Vagina (tissue), 2 donors: Measurements from ENCODE around the gene ATP4B. TPM values are rescaled to one million over a fixed set of nuclear protein-coding genes. Genes with fewer than 3 reads are reported as not detected.

Experiments used
- DNase-seq, 2 donors: peaks; one replicate each; pipeline ENCODE4 v3.0.0-alpha.2; 2017; ENCODE audit errors: extremely low spot score in 2 of 2
- H3K27ac ChIP-seq: fragments of 200-600 bp; sonication (generic); one replicate; pipeline ENCODE4 v1.5.1; 2019
- H3K27me3 ChIP-seq: fragments of 200-600 bp; sonication (generic); one replicate; pipeline ENCODE4 v1.5.1; 2019
- H3K36me3 ChIP-seq, 2 donors: fragments of 200-600 bp; sonication (generic); one replicate each; pipeline ENCODE4 v1.5.1; 2017 to 2019
- H3K4me1 ChIP-seq: fragments of 200-600 bp; sonication (generic); one replicate; pipeline ENCODE4 v1.5.1; 2019
- H3K4me3 ChIP-seq, 2 donors: fragments of 200-600 bp; sonication (generic); 1 replicate in 1 of 2; 2 replicates in 1 of 2; pipeline ENCODE4 v1.5.1; 2016 to 2019
- H3K9me3 ChIP-seq: fragments of 200-600 bp; sonication (generic); one replicate; pipeline ENCODE4 v1.5.1; 2019
- POLR2A ChIP-seq, 2 donors: fragments of 450-650 bp; IDR thresholded peaks; one replicate each; pipeline ENCODE4 v1.6.1; 2017; ENCODE audit warnings: antibody characterized with exemption in 2 of 2, mild to moderate bottlenecking in 2 of 2, moderate library complexity in 2 of 2
- POLR2AphosphoS5 ChIP-seq, 2 donors: sonication (generic); formaldehyde crosslinking; IDR thresholded peaks; one replicate each; pipeline ENCODE4 v1.9.0; 2017; ENCODE audit warnings: antibody characterized with exemption in 2 of 2, mild to moderate bottlenecking in 2 of 2, low read depth in 1 of 2; ENCODE audit not compliant: insufficient read depth in 1 of 2
- intact Hi-C: fragments of 100-400 bp; cut with DNase I; formaldehyde crosslinking; loops from one replicate; pipeline ENCODE4 v1.15.1; 2023
- total RNA-seq: library from RNA; depleted of rRNA; stranded (reverse); fragments of >200 nt; gene quantifications from one replicate; pipeline ENCODE4 v1.2.3, GENCODE V29; 2016
- TF ChIP-seq, protein P1 (sequence below), 3 experiments: fragments of 450-650 bp in 2 of 3; fragments of 200-600 bp in 1 of 3; sonication (generic) in 1 of 3; IDR thresholded peaks; one replicate each; pipeline ENCODE4 v1.5.1; 2017 to 2019; ENCODE audit warnings: antibody characterized with exemption in 3 of 3, mild to moderate bottlenecking in 2 of 3, moderate library complexity in 2 of 3

ATP4B gene
- total RNA-seq, 1 donor from 2014 or later, result not detected

DNA sequence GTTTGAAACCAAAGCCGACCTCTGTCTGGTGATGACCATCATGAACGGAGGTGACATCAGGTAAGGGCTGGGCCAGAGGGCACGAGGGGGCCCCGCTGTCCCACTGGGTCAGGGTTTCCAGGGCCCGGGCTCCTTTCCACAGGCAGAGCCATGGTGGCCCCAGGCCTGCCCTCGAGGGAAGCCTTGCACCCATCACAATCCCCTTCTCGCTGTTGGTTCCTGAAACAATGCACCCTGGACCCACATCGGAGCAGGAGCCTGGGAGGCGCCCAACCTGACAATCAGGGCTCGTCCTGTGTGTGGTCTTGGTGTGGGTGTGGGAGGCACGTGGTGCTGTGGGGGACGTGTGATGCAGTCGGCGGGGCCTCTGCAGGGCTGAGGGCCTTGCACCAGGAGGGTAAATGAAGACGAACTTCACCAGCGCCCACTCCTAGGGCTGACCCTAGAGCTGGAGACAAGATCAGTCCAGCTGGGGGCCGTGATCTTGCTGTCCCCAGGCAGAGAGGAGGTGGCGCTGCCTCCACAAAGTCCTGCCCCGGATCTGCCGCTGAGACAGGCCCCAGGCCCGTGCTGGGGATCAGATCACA is 11.8 kb upstream of the ATP4B start:
- TF ChIP-seq POLR2A (IDR thresholded peaks at IDR 0.05) (no peak), POLR2AphosphoS5 (IDR thresholded peaks at IDR 0.05; ENCODE audit: insufficient read depth in 1 of 2, low read depth in 1 of 2) (no peak)
- TF ChIP-seq, protein P1, sequence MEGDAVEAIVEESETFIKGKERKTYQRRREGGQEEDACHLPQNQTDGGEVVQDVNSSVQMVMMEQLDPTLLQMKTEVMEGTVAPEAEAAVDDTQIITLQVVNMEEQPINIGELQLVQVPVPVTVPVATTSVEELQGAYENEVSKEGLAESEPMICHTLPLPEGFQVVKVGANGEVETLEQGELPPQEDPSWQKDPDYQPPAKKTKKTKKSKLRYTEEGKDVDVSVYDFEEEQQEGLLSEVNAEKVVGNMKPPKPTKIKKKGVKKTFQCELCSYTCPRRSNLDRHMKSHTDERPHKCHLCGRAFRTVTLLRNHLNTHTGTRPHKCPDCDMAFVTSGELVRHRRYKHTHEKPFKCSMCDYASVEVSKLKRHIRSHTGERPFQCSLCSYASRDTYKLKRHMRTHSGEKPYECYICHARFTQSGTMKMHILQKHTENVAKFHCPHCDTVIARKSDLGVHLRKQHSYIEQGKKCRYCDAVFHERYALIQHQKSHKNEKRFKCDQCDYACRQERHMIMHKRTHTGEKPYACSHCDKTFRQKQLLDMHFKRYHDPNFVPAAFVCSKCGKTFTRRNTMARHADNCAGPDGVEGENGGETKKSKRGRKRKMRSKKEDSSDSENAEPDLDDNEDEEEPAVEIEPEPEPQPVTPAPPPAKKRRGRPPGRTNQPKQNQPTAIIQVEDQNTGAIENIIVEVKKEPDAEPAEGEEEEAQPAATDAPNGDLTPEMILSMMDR (IDR thresholded peaks at IDR 0.05), result no peak
- DNase-seq, result no peak
- no peaks in the 10 kb centered on the region for H3K36me3 ChIP-seq
- H3K4me3 ChIP-seq, result no peak overlapping the region
- no peaks in the 10 kb centered on the region for H3K4me1 ChIP-seq
- H3K27ac ChIP-seq, result no peak overlapping the region
- H3K9me3 ChIP-seq, result no peaks in the 10 kb centered on the region
- intact Hi-C loops, result no loop called here
- no peaks in the 10 kb centered on the region for H3K27me3 ChIP-seq

DNA sequence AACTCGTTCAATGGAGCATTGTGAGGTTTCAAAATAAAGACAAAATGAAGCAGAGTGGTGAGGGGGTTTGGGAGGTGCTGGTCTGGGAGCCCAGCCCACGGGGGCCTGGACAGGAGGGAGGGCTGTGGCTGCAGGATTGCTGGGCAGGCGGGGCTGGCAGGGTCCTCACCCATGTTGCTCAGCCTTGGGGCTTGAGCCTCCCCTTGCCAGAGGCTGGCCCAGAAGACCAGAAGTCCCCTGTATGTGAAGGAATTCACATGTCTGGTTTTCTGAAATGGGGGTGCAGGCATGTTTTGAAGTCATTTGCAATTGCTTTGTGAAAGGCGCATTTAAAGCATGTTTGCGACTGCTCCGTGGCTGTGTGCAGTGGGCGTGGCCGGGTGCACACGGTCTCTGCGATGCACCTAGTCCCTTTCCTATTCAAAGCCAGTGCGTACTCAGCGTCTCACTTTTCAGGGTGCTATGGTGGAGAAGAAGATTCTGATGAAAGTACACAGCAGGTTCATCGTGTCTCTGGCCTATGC is 11.3 kb upstream of the ATP4B start:
- no peaks in the 10 kb centered on the region for H3K36me3 ChIP-seq
- H3K27ac ChIP-seq, result no peak overlapping the region
- H3K4me1 ChIP-seq, result no peaks in the 10 kb centered on the region
- intact Hi-C loops, result no loop called here
- no peaks in the 10 kb centered on the region for H3K9me3 ChIP-seq
- H3K27me3 ChIP-seq, result no peaks in the 10 kb centered on the region
- TF ChIP-seq, protein P1 (IDR thresholded peaks at IDR 0.05), result no peak
- TF ChIP-seq POLR2AphosphoS5 (IDR thresholded peaks at IDR 0.05; ENCODE audit: insufficient read depth in 1 of 2, low read depth in 1 of 2), result no peak
- no peak for TF ChIP-seq POLR2A (IDR thresholded peaks at IDR 0.05)
- no peak overlapping the region for H3K4me3 ChIP-seq
- no peak for DNase-seq

DNA sequence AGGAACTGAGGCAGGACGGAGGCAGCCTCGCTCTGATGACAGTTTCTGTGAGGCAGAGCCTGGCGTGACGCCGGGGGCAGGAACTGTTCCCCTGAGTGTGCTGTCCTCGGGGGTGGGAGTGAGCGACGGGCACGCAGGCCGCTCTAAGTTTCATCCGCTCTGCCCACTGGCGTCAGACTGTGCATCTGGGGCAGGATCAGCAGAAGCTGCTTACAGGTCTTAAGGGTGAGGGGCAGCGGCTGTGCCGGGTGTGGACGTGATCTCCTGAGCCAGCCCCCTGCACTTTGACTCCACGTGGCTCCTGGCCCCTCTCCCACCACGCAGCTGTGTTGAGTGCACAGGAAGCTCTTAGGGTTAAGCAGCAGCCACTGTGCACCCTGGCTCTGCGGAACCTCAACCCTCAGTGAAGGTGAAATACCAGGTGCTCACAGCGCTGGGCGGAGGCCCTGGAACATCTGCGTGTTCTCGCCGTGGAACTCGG is 10.5 kb upstream of the ATP4B start:
- Histone ChIP-seq H3K36me3 (no peaks in the 10 kb centered on the region), H3K4me3 (no peak overlapping the region), H3K9me3 (no peaks in the 10 kb centered on the region), H3K4me1 (no peaks in the 10 kb centered on the region), H3K27me3 (no peaks in the 10 kb centered on the region), H3K27ac (no peak overlapping the region)
- intact Hi-C loops, result no loop called here
- DNase-seq, result no peak
- TF ChIP-seq, protein P1 (IDR thresholded peaks at IDR 0.05), result no peak
- TF ChIP-seq POLR2AphosphoS5 (IDR thresholded peaks at IDR 0.05; ENCODE audit: insufficient read depth in 1 of 2, low read depth in 1 of 2) (no peak), POLR2A (IDR thresholded peaks at IDR 0.05) (no peak)

DNA sequence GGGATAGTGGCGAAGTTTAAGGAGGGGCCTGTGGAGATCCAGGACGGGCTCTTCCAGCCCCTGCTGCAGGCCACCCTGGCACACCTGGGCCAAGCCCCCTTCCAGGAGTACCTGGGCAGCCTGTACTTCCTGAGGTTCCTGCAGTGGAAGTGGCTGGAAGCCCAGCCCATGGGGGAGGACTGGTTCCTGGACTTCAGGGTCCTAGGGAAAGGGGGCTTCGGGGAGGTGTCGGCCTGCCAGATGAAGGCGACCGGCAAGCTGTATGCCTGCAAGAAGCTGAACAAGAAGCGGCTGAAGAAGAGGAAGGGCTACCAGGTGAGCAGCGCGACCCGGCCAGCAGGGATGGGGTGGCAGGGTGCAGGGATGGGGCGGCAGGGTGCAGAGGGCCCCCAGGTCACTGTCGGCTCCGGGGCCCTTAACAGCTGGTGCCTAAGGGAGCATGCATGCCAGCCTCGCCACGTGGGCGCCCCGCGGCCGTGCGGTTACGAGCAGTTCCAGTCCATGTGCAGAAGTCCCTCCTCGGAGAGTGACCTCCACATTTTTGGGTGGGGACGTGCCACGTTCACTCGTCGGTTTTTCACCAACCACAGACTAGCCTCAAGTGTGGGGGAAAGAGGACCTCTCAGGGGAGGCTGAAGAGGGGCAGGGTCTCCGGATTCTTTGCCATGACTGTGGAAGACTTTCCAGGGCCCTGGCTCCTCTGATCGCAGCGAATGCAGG is 9.9 kb upstream of the ATP4B start:
- no peaks in the 10 kb centered on the region for H3K27me3 ChIP-seq
- intact Hi-C loops, result no loop called here
- H3K4me3 ChIP-seq, result no peak overlapping the region
- no peaks in the 10 kb centered on the region for H3K4me1 ChIP-seq
- H3K36me3 ChIP-seq, result no peaks in the 10 kb centered on the region
- no peak overlapping the region for H3K27ac ChIP-seq
- no peak for TF ChIP-seq POLR2AphosphoS5 (IDR thresholded peaks at IDR 0.05; ENCODE audit: insufficient read depth in 1 of 2, low read depth in 1 of 2)
- TF ChIP-seq, protein P1 (IDR thresholded peaks at IDR 0.05), result no peak
- TF ChIP-seq POLR2A (IDR thresholded peaks at IDR 0.05), result no peak
- no peak for DNase-seq
- H3K9me3 ChIP-seq, result no peaks in the 10 kb centered on the region
